T-helper 1 cell (primary cell): ENCODE measurements around the gene WDR43.
"Not testable (repeated sequence)": the region's sequence is repeated elsewhere in the genome, so short reads cannot be mapped to it uniquely, and the experiment has no call there.

Experiments
- DNase-seq, 5 donors: peaks; one replicate each; pipeline ENCODE4 v3.0.0-alpha.2; 2012 to 2020

The WDR43 gene

DNA sequence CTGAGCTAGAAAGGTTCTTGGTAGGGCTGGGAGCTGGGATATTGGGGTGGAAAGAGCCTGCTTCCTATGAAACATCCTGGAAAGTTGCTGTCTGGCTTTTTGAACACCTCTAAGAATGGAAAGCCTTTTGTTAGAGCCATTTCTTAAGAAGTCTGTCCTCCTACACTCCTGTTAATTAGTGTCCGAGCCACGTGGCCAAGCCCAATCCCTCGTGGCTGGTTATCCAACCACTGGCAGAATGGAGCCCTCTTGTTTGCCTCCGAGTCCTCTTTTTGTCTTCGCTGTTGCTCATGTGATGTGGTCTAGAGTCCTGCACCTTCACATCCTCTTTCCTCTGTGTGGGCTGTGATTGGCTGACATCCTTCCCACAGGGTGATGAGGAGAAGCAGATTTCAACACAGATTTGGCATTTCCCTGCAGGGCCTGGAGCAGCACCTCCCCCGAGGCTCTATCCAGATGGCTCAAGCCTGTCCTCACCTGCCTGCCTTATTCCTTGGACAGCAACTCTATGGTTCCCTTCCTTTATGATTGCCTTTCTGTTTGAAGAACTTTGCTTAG is 78.4 kb downstream of the WDR43 start:
- DNase-seq: no peak

- DNase-seq: no peak
These were observed 79.8 kb downstream of the WDR43 start for GRCh38 chr2:28974252-28974651.

GRCh38 chr2:28975671-28976070 is 81.2 kb downstream of the WDR43 start:
- DNase-seq: no peak

- no peak for DNase-seq
These were observed 82.1 kb downstream of the WDR43 start for GRCh38 chr2:28976584-28976983.

DNA sequence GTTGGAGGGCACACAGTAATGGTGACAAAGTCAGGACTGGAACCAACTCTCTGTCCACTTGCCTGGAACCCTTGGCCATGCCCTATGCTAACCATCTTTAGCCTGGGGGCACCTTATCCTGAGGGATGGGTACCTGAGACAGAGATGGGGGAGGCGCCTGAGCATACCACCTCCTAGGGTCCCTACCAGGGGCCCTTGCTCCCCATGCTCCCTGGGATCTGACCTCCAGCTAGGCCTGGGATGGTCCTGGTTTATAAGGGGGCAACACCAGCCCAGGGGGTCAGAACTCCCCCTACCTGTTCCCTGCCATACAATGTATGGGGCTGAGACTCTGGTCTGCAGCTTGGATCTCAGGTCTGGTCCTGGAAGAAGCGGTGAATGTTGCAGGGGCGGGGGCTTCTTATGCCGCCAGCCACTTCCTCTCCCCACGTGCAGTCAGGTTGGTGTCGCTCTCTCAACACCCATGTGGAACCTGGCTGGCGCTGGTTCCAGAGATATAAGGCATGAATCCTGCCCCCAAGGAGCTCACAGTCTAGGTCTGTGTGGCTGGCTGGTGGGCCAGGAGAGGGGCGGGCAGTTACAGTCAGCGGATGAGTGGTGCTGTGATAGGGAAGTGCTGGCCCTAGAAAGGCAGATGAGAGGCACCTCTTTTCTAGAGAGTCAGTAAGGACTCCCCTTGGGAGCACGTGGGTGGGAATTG is 82.9 kb downstream of the WDR43 start:
- no peak for DNase-seq

GRCh38 chr2:28978001-28978400 is 83.5 kb downstream of the WDR43 start:
- DNase-seq: not testable (repeated sequence)

GRCh38 chr2:28978606-28979005 is 84.1 kb downstream of the WDR43 start:
- no peak for DNase-seq

DNA sequence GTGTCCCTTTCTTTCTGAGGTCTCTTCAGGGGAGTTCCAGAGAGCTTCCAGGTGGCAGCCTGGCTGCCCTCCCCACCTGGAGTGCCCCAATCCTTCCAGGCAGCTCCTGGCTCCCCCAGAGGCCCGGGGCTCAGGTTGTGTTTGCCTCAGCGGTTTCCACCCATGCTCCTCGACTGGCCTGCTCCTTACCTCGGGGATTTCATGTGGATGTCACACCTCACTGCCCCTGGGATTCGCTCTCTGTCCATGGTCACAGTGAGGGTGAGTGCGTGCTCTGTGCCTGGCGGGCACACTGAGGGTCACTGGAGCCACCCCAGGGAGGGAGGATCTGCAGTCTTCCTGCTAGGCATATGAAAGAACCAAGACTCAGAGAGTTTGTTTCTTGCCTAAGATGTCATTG is 84.6 kb downstream of the WDR43 start:
- no peak for DNase-seq

DNA sequence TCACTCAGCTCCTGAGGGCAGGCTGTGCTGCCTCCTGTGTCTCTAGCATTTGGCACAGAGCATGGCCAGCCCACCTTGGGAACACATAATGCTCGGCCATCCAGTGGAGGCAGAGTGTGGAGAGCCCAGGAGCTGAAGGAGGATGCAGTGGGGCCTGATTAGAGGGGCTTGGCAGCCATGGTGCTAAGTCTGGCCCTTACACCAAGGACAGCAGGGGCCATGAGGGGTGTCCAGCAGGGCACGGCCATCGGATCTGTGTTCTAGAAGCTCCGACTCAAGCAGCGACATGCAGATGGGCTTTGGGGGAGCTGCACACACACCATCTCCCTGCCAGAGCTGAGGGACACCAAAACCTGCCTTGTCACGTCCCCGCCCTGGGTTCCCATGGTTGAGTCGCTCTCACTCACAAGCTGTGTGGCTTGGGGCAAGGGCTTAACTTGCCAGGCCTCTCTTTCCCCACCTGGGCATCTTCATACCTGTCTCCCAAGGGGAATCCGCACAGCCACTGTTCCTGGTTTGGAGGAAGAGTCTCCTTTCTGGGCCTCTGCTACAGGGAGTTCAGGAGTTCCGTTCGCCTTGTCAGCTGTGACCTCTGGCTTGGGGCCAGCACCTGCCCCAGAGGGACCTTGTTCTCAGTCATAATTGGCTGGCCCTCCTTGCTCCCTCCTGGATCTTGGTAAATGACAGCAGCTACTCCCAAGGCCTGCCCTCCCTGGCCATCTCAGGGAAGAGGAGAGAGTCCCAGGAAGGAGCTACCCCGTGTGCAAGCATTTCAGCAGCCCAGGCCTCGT is 85.3 kb downstream of the WDR43 start:
- no peak for DNase-seq

- DNase-seq: no peak
These were observed 86.0 kb downstream of the WDR43 start for GRCh38 chr2:28980368-28981015.

DNA sequence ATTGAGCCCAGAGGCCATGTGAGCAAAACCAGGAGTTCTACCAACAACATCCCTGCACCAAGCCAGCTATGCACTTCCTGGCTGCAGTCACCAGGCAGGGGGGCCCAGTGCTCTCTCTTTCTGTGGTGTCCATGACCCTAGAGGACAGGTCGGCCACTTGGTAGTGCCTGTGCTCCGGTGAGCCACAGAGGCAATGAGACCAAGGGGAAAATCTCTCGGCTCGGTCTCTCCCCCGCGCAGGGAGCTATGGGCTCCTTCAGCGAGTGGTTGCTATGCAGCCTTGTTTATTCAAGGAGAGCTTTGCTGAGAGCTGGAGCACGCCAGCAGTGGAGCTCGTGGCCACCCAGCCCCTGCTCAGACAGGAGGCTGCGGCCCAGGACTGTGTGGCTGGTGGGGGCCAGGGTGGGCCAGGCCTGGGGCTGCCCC is 86.6 kb downstream of the WDR43 start, which contains the start of gene TOGARAM2:
TSS of gene TOGARAM2 (plus strand) at position 283 of the 426 bp plus-strand sequence. CDS start 13,537 bp downstream, outside the sequence.
- no peak for DNase-seq

DNA sequence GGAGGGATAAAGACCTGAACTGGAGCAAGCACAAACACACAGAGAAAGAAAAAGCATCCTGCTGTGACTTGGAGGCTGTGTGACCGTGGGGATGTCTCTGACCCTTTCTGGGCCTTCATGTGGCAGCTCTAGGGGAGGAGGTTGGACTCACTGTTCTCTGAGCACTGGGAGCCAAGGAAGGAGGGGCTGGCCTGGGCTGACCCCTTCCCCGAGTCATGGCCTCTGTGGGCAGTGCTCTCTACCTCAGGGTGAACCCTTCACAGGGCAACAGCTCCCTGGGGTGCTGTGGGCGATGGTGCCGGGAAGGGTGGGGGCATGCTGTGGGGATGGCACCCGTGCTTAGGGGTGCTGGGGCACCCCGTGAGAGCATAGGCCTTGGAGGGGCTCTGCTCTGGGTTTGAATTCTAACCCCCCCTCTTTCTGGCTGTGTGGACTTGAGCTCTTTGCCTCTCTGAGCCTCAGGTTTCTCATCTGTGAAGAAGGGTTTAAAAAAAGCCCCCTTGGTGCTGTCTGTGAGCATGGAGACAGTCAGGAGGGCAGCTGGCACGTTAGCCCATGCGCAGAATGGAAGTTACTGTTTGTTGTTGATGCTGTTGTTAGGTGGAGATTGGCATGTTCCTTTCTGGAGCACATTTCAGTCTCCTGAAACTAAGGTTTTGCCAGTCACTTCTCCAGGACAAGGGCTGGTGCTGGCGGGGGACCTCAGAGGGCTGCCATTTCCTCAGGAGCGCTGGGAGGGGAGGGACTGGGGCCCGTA is 87.3 kb downstream of the WDR43 start:
- DNase-seq: no peak

GRCh38 chr2:28982381-28982950 is 88.0 kb downstream of the WDR43 start:
- no peak for DNase-seq

DNA sequence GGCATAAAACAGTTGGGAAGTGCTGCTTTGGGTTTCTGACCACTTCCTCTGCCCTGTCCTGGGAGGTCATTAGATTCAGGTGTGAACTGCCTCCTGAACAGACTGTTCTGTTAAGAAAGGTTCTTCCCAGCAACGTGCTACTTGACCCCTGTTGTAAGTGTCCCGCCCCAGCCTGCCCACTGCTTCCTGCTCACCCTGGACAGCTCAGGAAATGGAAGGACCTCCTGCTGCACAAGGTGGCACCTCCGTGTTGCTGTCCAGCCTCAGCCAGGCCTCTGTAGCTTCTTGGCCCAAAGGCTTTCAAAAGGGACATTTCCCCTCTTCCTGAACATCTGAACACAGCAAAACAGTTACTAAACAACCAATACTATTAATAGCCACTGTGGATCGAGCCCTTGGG is 92.0 kb downstream of the WDR43 start:
- DNase-seq: no peak

DNA sequence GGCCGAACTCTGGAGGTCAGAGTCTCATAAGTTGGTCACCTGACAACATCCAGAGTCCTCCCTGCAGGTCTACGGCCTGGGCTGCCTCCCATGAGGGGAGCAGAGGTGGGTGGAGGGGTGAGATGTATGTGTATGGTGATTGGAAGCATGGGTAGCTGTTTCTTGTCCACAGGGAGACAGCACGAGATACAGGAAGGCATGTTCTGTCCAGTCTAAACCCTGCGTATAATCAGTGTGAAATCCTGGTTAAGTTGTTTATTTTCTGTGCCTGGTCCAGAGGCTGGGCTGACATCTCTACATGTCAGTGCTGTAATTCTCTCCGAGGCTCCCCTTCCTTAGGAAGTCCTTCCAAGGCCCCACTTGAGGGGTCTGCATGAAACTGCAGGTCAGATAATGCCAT is 95.5 kb downstream of the WDR43 start:
- no peak for DNase-seq

DNA sequence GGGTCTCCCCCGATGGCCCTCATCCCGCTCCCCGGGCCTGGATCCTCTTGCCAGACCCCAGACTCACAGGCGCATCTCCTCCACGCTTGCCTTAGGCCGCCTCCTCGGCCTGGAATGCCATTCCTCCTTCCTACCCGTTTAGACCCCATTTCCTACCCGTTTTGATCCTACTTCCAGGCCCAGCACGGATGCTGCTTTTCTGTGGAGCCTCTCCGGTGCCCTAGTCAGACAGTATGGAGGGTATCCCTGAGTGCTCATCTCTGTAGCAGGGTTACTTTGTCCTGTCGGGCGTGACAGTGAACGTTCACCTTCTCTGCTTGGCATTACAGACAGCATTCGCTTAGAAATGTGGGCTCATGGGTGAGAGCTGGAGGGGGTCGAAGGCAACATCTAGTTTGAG is 96.0 kb downstream of the WDR43 start:
- DNase-seq: no peak

DNA sequence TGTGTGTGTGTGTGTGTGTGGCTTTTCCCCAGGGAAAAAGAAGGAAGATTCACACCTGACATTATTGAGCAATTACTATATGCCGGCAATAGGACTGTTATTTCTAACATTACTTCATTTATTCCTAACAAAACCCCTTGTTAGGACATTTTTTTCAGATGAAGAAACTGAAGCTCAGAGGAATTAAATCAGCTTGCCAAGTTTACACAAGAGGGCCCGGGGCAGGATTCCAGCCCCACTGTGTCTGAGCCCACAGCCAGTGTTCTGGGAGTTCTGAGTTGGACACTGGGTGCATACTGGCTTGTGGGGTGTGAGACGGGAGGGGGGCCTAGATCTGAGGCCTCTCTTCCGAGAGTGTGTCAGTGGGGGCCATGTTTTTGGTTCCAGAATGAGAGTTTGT is 96.6 kb downstream of the WDR43 start:
- DNase-seq: no peak

DNA sequence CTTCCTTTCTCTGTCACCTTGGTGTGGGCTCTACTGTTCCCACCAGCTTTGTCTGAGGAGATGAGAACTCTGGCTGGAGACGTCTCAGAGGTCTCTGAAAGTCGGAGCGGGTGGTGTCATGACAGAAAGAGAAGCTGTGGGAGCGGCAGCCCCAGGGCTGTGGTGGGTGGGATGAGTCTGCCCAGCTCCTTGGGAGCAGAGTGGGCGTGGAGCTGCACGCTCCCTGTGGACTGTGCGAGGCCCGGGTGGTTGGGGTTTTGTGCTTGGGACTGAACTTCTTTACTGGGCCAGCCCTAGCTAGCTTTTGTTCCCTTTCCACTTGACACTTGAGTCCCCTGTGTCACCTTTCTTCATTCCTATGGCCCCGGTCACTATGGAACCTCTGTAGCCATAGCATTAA is 97.0 kb downstream of the WDR43 start:
- no peak for DNase-seq

GRCh38 chr2:28993206-28993960 is 98.9 kb downstream of the WDR43 start:
- no peak for DNase-seq

DNA sequence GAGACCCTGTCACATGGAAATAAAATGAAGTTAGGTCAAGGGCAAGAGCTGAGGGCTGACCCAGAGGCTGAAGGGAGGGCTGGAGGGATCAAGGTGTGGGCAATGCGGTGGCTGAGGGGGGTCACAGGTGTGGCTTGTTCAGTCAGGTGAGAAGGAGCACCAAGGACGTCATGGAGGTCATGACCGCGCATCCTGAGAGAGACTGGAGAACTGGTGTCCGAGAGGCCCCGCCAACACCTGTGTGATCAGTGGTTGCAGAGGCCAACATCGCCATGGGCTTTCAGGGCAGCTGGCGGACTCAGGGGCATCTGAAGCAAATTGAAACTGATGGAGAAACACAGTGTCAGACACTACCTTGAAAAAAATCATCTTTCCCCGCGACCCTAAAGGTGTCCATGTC is 99.6 kb downstream of the WDR43 start:
- no peak for DNase-seq

GRCh38 chr2:28994679-28995078 is 100.2 kb downstream of the WDR43 start:
- DNase-seq: no peak
